ENCODE measurements around the gene NCOA4.
A peak's percentile ranks its signal among the peaks of the same experiment; 100 is the strongest.
"Not testable (repeated sequence)": the region's sequence is repeated elsewhere in the genome, so short reads cannot be mapped to it uniquely, and the experiment has no call there.

Gene NCOA4

GRCh38 chr10:46002916-46003693 is 27.3 kb downstream of the NCOA4 start:
- in situ Hi-C loops (cut with HindIII; ENCODE audit: low sequenced_read_pairs) = no loop called here
- peak; percentile 40 for DNase-seq (ENCODE audit: low read depth, low spot score)
- H3K4me3 ChIP-seq (ENCODE audit: low read depth, low read length) = no peak overlapping the region
- TF ChIP-seq CTCF (IDR thresholded peaks at IDR 0.05; ENCODE audit: low read depth, low read length) = no peak

- DNase-seq (ENCODE audit: low read depth, low spot score); H3K4me3 ChIP-seq (ENCODE audit: low read depth, low read length); in situ Hi-C loops (cut with HindIII; ENCODE audit: low sequenced_read_pairs): not testable (repeated sequence)
Measured at GRCh38 chr10:46002189-46002687, 28.2 kb downstream of the NCOA4 start.

GRCh38 chr10:46001187-46001756 is 29.2 kb downstream of the NCOA4 start:
- DNase-seq (ENCODE audit: low read depth, low spot score) = no peak
- H3K4me3 ChIP-seq (ENCODE audit: low read depth, low read length) = no peak overlapping the region
- no peak for TF ChIP-seq CTCF (IDR thresholded peaks at IDR 0.05; ENCODE audit: low read depth, low read length)
- in situ Hi-C loops (cut with HindIII; ENCODE audit: low sequenced_read_pairs) = no loop called here

GRCh38 chr10:46000538-46000937 is 29.9 kb downstream of the NCOA4 start:
- in situ Hi-C loops (cut with HindIII; ENCODE audit: low sequenced_read_pairs) = no loop called here
- H3K4me3 ChIP-seq (ENCODE audit: low read depth, low read length) = no peak overlapping the region
- no peak for TF ChIP-seq CTCF (IDR thresholded peaks at IDR 0.05; ENCODE audit: low read depth, low read length)

GRCh38 chr10:45999955-46000354 is 30.5 kb downstream of the NCOA4 start:
- DNase-seq (ENCODE audit: low read depth, low spot score); in situ Hi-C loops (cut with HindIII; ENCODE audit: low sequenced_read_pairs); H3K4me3 ChIP-seq (ENCODE audit: low read depth, low read length): not testable (repeated sequence)

More at GRCh38 chr10:46000538-46000937, 29.9 kb downstream of the NCOA4 start:
- DNase-seq (ENCODE audit: low read depth, low spot score) = no peak

GRCh38 chr10:45997994-45998763 is 32.2 kb downstream of the NCOA4 start:
- in situ Hi-C loops (cut with HindIII; ENCODE audit: low sequenced_read_pairs) = no loop called here
- H3K4me3 ChIP-seq (ENCODE audit: low read depth, low read length) = no peak overlapping the region
- no peak for DNase-seq (ENCODE audit: low read depth, low spot score)
- TF ChIP-seq CTCF (IDR thresholded peaks at IDR 0.05; ENCODE audit: low read depth, low read length) = no peak

GRCh38 chr10:45997557-45997956 is 32.9 kb downstream of the NCOA4 start:
- H3K4me3 ChIP-seq (ENCODE audit: low read depth, low read length) = no peak overlapping the region
- DNase-seq (ENCODE audit: low read depth, low spot score) = no peak
- in situ Hi-C loops (cut with HindIII; ENCODE audit: low sequenced_read_pairs) = no loop called here
- TF ChIP-seq CTCF (IDR thresholded peaks at IDR 0.05; ENCODE audit: low read depth, low read length) = no peak

GRCh38 chr10:45985590-45985989 is 44.8 kb downstream of the NCOA4 start:
- in situ Hi-C loops (cut with HindIII; ENCODE audit: low sequenced_read_pairs); H3K4me3 ChIP-seq (ENCODE audit: low read depth, low read length); DNase-seq (ENCODE audit: low read depth, low spot score): not testable (repeated sequence)

GRCh38 chr10:45984473-45984872 is 46.0 kb downstream of the NCOA4 start:
- H3K4me3 ChIP-seq (ENCODE audit: low read depth, low read length); in situ Hi-C loops (cut with HindIII; ENCODE audit: low sequenced_read_pairs); DNase-seq (ENCODE audit: low read depth, low spot score): not testable (repeated sequence)
